Left ventricle myocardium inferior (tissue), 1 donor: ENCODE results near the gene RNU7-1. TPM values are rescaled to one million over a fixed set of nuclear protein-coding genes. Genes with fewer than 3 reads are reported as not detected.

Experiments used
- DNase-seq: peaks from one replicate; pipeline ENCODE4 v3.0.0-alpha.2; 2020
- H3K27ac ChIP-seq: fragments of 200-600 bp; replicated peaks from 2 replicates; pipeline ENCODE4 v1.8.0; 2021
- H3K27me3 ChIP-seq: fragments of 200-600 bp; 2 replicates; pipeline ENCODE4 v1.8.0; 2021; ENCODE audit warnings: low read depth
- H3K36me3 ChIP-seq: fragments of 200-600 bp; 2 replicates; pipeline ENCODE4 v1.8.0; 2021
- H3K4me1 ChIP-seq: fragments of 200-600 bp; 2 replicates; pipeline ENCODE4 v1.8.0; 2021
- H3K4me3 ChIP-seq: fragments of 200-600 bp; 2 replicates; pipeline ENCODE4 v1.8.0; 2021; ENCODE audit warnings: mild to moderate bottlenecking, moderate library complexity
- H3K9me3 ChIP-seq: fragments of 200-600 bp; replicated peaks from 2 replicates; pipeline ENCODE4 v1.8.0; 2021
- CTCF ChIP-seq: fragments of 200-600 bp; IDR thresholded peaks from 2 replicates; pipeline ENCODE4 v1.8.0; 2021; ENCODE audit warnings: antibody characterized with exemption, mild to moderate bottlenecking, borderline replicate concordance
- intact Hi-C: fragments of 100-400 bp; cut with micrococcal nuclease; formaldehyde crosslinking; loops from one replicate; pipeline ENCODE4 v1.11.0; 2022
- total RNA-seq: library from RNA; stranded (reverse); fragmentation: NEBNext Ultra II Directional; extraction: Animal tissue kit (Norgen Biotek cat#: 25700); gene quantifications from one replicate; pipeline ENCODE4 v1.2.1, GENCODE V29; 2021
- donor health status: DM: no; HTN: yes; CAD: no; lungs with severe emphysema.

RNU7-1 gene
- total RNA-seq, 1 donor from 2014 or later, result not detected

- no peaks in the 10 kb centered on the region for H3K27me3 ChIP-seq
- peak overlapping the region; percentile 97 for H3K27ac ChIP-seq
- intact Hi-C loops, result no loop called here
- peaks cover 16% of the 10 kb centered on the region for H3K36me3 ChIP-seq
- no peak for TF ChIP-seq CTCF
- peak overlapping the region; percentile 24 for H3K4me3 ChIP-seq
- H3K9me3 ChIP-seq, result no peaks in the 10 kb centered on the region
- peak; percentile 54 for DNase-seq
- H3K4me1 ChIP-seq, result peaks cover 96% of the 10 kb centered on the region
Measured at GRCh38 chr12:6934110-6934509, 9.5 kb upstream of the RNU7-1 start.

- no peak for TF ChIP-seq CTCF
- H3K27me3 ChIP-seq, result no peaks in the 10 kb centered on the region
- no peaks in the 10 kb centered on the region for H3K9me3 ChIP-seq
- peaks cover 27% of the 10 kb centered on the region for H3K36me3 ChIP-seq
- no peak overlapping the region for H3K4me3 ChIP-seq
- H3K4me1 ChIP-seq, result peaks cover 96% of the 10 kb centered on the region
- intact Hi-C loops, result no loop called here
- DNase-seq, result no peak
- H3K27ac ChIP-seq, result peak overlapping the region; percentile 97
Measured at GRCh38 chr12:6935371-6936193, 8.0 kb upstream of the RNU7-1 start.

GRCh38 chr12:6936194-6936635 is 7.4 kb upstream of the RNU7-1 start:
- intact Hi-C loops, result no loop called here
- Histone ChIP-seq H3K4me1 (peaks cover 94% of the 10 kb centered on the region), H3K27ac (peak overlapping the region; percentile 97), H3K9me3 (no peaks in the 10 kb centered on the region), H3K4me3 (no peak overlapping the region), H3K27me3 (no peaks in the 10 kb centered on the region), H3K36me3 (peaks cover 32% of the 10 kb centered on the region)
- DNase-seq, result no peak
- no peak for TF ChIP-seq CTCF

- peak overlapping the region; percentile 85 for H3K4me3 ChIP-seq
- peaks cover 94% of the 10 kb centered on the region for H3K4me1 ChIP-seq
- no peaks in the 10 kb centered on the region for H3K27me3 ChIP-seq
- peaks cover 38% of the 10 kb centered on the region for H3K36me3 ChIP-seq
- no peaks in the 10 kb centered on the region for H3K9me3 ChIP-seq
- H3K27ac ChIP-seq, result peak overlapping the region; percentile 97
- no peak for TF ChIP-seq CTCF
- no peak for DNase-seq
- intact Hi-C loops, result no loop called here
Measured at GRCh38 chr12:6936636-6937480, 6.8 kb upstream of the RNU7-1 start.

- Histone ChIP-seq H3K9me3 (no peaks in the 10 kb centered on the region), H3K27ac (peak overlapping the region; percentile 97), H3K27me3 (no peaks in the 10 kb centered on the region), H3K4me1 (peaks cover 93% of the 10 kb centered on the region), H3K36me3 (peaks cover 38% of the 10 kb centered on the region), H3K4me3 (peak overlapping the region; percentile 85)
- DNase-seq, result peak; percentile 93
- peak; percentile 97 for TF ChIP-seq CTCF
- intact Hi-C loops, result no loop called here
Measured at GRCh38 chr12:6937481-6938352, 5.9 kb upstream of the RNU7-1 start.
